ENCODE measurements around the gene KCNQ2.
A peak's percentile ranks its signal among the peaks of the same experiment; 100 is the strongest.

The KCNQ2 gene

GRCh38 chr20:63421094-63421692 lies 51.3 kb downstream of the KCNQ2 start:
- Histone ChIP-seq H3K9me3 (no peaks in the 10 kb centered on the region), H3K9ac (no peak overlapping the region), H4K20me1 (peaks cover 53% of the 10 kb centered on the region), H3K36me3 (no peaks in the 10 kb centered on the region), H3K27ac (no peak overlapping the region), H3K27me3 (peaks cover 93% of the 10 kb centered on the region), H3K4me2 (no peak overlapping the region), H3K4me1 (peaks cover 12% of the 10 kb centered on the region), H3K4me3 (no peak overlapping the region)
- no peak for TF ChIP-seq Cebpa-rat (IDR thresholded peaks at IDR 0.05)

DNA sequence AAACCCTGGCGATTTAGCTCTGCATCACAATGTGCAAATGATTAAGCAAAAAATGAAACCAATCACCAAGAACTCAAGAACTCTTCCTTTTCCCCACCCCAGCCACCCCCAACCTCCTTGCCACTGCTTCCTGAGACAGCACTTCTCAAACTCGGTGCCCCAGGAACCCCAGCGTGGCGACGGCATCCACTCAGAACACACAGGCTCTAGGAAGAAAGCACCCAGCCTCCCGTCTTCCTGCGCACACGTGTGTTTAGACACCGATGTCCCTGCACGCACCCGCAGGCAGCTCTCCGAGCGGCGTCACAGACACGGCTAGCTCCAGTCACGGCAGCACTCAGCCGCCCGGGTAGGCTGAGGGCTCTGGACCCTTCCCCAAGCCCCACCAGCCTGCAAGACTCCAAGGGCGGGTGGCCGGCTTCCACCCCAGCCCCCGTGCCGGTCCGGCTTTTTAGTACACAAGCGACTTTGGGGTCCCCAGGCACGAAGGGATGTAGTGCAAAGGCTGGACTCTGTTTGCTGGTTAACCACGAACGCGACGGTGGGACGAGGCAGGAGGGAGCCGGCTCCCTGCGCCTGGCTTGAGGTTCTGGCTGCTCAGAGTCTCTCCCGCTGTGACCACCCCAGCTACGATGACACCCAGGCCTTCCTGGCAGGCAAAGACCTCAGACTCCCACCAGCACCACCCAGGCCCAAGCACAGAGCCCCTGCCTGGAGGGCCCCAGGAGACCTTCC lies 51.9 kb downstream of the KCNQ2 start:
- Histone ChIP-seq H4K20me1 (peaks cover 55% of the 10 kb centered on the region), H3K27ac (no peak overlapping the region), H3K27me3 (peaks cover 96% of the 10 kb centered on the region), H3K4me2 (no peak overlapping the region), H3K9ac (no peak overlapping the region), H3K4me3 (no peak overlapping the region), H3K9me3 (no peaks in the 10 kb centered on the region), H3K4me1 (peaks cover 18% of the 10 kb centered on the region), H3K36me3 (no peaks in the 10 kb centered on the region)
- no peak for TF ChIP-seq Cebpa-rat (IDR thresholded peaks at IDR 0.05)

GRCh38 chr20:63419299-63419698 lies 53.2 kb downstream of the KCNQ2 start:
- Histone ChIP-seq H3K36me3 (no peaks in the 10 kb centered on the region), H3K27ac (no peak overlapping the region), H4K20me1 (peaks cover 62% of the 10 kb centered on the region), H3K4me1 (peaks cover 19% of the 10 kb centered on the region), H3K27me3 (peaks cover 97% of the 10 kb centered on the region), H3K4me3 (no peak overlapping the region), H3K9me3 (no peaks in the 10 kb centered on the region), H3K4me2 (no peak overlapping the region), H3K9ac (no peak overlapping the region)
- no peak for TF ChIP-seq Cebpa-rat (IDR thresholded peaks at IDR 0.05)

DNA sequence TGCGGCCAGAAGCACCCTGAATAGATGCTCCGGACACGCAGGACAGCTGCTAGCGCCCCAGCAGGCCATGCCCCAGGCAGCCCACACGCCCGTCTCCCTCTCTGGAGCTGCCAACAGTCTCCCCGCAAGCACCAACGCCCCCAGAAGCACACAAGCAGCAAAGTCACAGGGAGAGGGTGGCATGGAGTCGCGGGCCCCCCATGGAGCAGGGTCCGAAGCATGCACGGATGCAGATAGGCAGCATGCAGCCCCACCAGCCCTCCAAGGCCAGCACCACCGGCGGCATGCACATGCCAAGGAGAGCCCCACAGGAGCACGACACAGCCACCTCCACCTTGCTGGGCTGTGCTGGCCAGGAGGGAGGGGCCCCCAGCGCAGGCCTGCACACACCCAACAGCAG lies 53.8 kb downstream of the KCNQ2 start:
- H3K4me1 ChIP-seq, result peaks cover 19% of the 10 kb centered on the region
- TF ChIP-seq Cebpa-rat (IDR thresholded peaks at IDR 0.05), result no peak
- no peaks in the 10 kb centered on the region for H3K36me3 ChIP-seq
- no peaks in the 10 kb centered on the region for H3K9me3 ChIP-seq
- no peak overlapping the region for H3K4me2 ChIP-seq
- peaks cover 97% of the 10 kb centered on the region for H3K27me3 ChIP-seq
- H3K9ac ChIP-seq, result no peak overlapping the region
- no peak overlapping the region for H3K27ac ChIP-seq
- peaks cover 63% of the 10 kb centered on the region for H4K20me1 ChIP-seq
- no peak overlapping the region for H3K4me3 ChIP-seq

DNA sequence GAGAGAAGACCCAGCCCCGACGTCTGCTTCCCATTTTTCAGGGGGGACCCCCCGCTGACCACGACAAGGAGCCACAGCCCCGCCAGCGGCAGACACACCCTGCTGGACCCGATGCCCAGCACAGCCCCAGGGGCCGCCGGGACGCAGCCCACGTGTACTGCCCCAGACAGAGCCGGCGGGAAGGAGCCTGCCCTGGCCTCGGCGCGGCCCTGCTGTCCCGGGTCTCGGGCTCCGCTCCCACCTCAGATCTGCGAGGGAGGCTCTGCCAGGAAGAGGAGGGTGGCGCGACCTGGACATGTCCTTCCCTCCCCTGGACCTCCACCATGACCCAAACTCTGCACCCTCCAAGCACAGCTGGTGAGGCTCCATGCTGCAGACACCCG lies 54.7 kb downstream of the KCNQ2 start:
- H3K27me3 ChIP-seq, result peaks cover 97% of the 10 kb centered on the region
- TF ChIP-seq Cebpa-rat (IDR thresholded peaks at IDR 0.05), result no peak

DNA sequence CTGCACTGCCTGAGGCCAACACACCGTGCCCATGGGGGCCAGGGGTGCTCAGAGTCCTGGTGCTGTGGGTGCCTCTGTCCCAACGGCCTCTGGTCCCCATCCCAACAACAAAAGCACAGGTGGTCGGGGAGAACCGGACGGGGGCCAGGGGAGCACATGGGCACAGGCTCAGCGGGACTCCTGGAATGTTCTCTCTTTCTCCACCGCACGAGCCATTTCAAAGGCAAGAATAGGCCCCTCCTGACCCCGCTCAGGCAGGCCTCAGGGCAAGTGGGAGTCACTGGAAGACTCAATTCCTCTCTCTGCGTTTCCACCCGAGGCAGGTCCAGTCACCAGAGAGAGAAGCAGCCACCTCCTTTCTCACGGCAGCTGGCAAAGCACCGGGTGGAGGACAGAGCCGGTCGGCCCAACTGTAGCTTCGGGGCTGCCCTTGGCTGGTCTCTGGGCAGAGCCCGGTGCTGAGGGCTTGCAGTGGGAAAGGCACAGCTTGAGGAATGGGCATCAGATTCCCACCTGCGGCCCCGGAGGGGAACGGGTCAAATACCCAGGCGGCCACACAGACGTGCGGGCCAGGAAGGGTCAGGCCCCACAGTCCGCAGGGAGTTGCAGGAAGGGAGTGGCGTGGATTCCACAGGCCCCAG lies 55.2 kb downstream of the KCNQ2 start:
- Histone ChIP-seq H3K27me3 (peaks cover 97% of the 10 kb centered on the region), H3K4me1 (peaks cover 22% of the 10 kb centered on the region)

More for the DNA sequence above, 54.7 kb downstream of the KCNQ2 start:
- peaks cover 63% of the 10 kb centered on the region for H4K20me1 ChIP-seq
- no peak overlapping the region for H3K4me3 ChIP-seq
- H3K9ac ChIP-seq, result no peak overlapping the region
- no peak overlapping the region for H3K4me2 ChIP-seq
- H3K36me3 ChIP-seq, result no peaks in the 10 kb centered on the region
- H3K4me1 ChIP-seq, result peaks cover 19% of the 10 kb centered on the region
- no peak overlapping the region for H3K27ac ChIP-seq
- H3K9me3 ChIP-seq, result no peaks in the 10 kb centered on the region

GRCh38 chr20:63416631-63417030 lies 55.8 kb downstream of the KCNQ2 start:
- peaks cover 28% of the 10 kb centered on the region for H3K4me1 ChIP-seq
- H3K4me3 ChIP-seq, result no peak overlapping the region
- H3K4me2 ChIP-seq, result peak overlapping the region; percentile 46
- H4K20me1 ChIP-seq, result peaks cover 67% of the 10 kb centered on the region
- H3K9me3 ChIP-seq, result no peaks in the 10 kb centered on the region
- H3K9ac ChIP-seq, result no peak overlapping the region
- H3K27ac ChIP-seq, result no peak overlapping the region
- no peaks in the 10 kb centered on the region for H3K36me3 ChIP-seq
- H3K27me3 ChIP-seq, result peaks cover 97% of the 10 kb centered on the region
- TF ChIP-seq Cebpa-rat (IDR thresholded peaks at IDR 0.05), result no peak

More for the DNA sequence above, 55.2 kb downstream of the KCNQ2 start:
- Histone ChIP-seq H3K27ac (no peak overlapping the region), H3K9me3 (no peaks in the 10 kb centered on the region), H3K36me3 (no peaks in the 10 kb centered on the region), H3K9ac (no peak overlapping the region), H3K4me2 (no peak overlapping the region), H4K20me1 (peaks cover 66% of the 10 kb centered on the region), H3K4me3 (no peak overlapping the region)
- no peak for TF ChIP-seq Cebpa-rat (IDR thresholded peaks at IDR 0.05)

DNA sequence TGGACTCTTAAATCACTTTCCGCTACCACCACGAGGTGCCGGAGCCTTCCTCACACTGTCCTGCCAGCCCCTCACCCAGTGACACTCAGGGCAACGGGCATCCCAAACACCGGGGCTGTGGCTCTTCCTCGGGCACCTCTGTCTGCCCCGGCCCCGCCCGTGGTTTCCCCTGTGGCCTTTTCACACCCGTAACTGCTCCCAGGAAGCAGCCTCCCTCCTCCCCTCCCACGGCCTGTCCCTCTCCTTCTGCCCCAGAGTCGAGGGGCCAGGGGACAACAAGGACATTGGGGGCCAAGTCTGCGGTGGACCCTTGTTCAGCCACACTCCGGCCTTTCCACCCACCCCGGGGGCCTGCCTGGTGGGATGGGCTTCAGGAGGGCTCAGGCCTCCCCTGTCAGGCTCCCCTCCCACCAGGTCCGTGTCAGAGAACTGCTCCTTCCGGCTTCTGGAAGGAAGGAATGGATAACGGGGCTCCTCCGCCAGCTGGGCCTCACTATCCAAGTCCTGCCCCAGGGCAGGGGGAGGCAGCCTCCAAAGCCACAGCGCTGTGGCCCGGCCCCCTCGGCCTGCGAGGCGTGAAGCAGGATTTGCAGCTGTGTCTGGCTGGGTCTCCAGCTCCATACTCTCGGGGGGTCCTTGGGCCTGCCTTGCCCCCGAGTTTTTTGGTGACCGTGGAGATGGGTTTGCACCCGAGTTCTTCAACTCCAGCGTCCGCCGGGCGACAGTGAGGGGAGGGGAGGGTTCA lies 56.6 kb downstream of the KCNQ2 start:
- peaks cover 89% of the 10 kb centered on the region for H3K27me3 ChIP-seq
- no peak for TF ChIP-seq Cebpa-rat (IDR thresholded peaks at IDR 0.05)

GRCh38 chr20:63414720-63415430 lies 57.6 kb downstream of the KCNQ2 start:
- TF ChIP-seq Cebpa-rat (IDR thresholded peaks at IDR 0.05), result no peak
- Histone ChIP-seq H3K4me3 (no peak overlapping the region), H3K4me2 (no peak overlapping the region), H3K27ac (no peak overlapping the region), H3K36me3 (no peaks in the 10 kb centered on the region), H3K9me3 (no peaks in the 10 kb centered on the region), H3K4me1 (peaks cover 27% of the 10 kb centered on the region), H3K9ac (no peak overlapping the region), H4K20me1 (peaks cover 54% of the 10 kb centered on the region), H3K27me3 (peaks cover 79% of the 10 kb centered on the region)

More for the DNA sequence above, 56.6 kb downstream of the KCNQ2 start:
- no peaks in the 10 kb centered on the region for H3K36me3 ChIP-seq
- H3K9me3 ChIP-seq, result no peaks in the 10 kb centered on the region
- no peak overlapping the region for H3K4me3 ChIP-seq
- H3K4me1 ChIP-seq, result peaks cover 29% of the 10 kb centered on the region
- no peak overlapping the region for H3K9ac ChIP-seq
- no peak overlapping the region for H3K27ac ChIP-seq
- H4K20me1 ChIP-seq, result peaks cover 59% of the 10 kb centered on the region
- H3K4me2 ChIP-seq, result peak overlapping the region; percentile 46

All from BLaER1 (cell line).